ENCODE data around the gene DEF6. TPM values are rescaled to one million over a fixed set of nuclear protein-coding genes. Genes with fewer than 3 reads are reported as not detected.

The DEF6 gene
- total and polyA plus RNA-seq, 2 of the 13 experiments (the other 11 are each of a cell fraction or from before 2014, with no cell fraction given), result 5.2 to 10.0 TPM

GRCh38 chr6:35296931-35297600 is 552 bp upstream of the DEF6 start:
- H3K4me1 ChIP-seq (ENCODE audit: insufficient read depth, low read length), result peaks cover 20% of the 10 kb centered on the region
- peaks cover 3 to 4% of the 10 kb centered on the region in 2 experiments; a peak in 2 of 5 replicates for H3K36me3 ChIP-seq (replicated peaks in 1 of 2; ENCODE audit: control insufficient read depth in 1 of 2, insufficient read depth in 2 of 2, low read length in 2 of 2)
- DNase-seq (ENCODE audit: low spot score), result no peak
- WGBS (ENCODE audit: low lambda C conversion rate), result 70% methylated on average over 6 of the region's 6 CpGs
- no TSS peak for BruUV-seq (replicated peaks)
- H3K27me3 ChIP-seq (ENCODE audit: control insufficient read depth in 1 of 2, insufficient read depth in 2 of 2, low read length in 2 of 2), result no peaks in the 10 kb centered on the region
- H3K27ac ChIP-seq (ENCODE audit: extremely low read length, insufficient read depth, low read length), result no peak overlapping the region
- no peak overlapping the region for H2AFZ ChIP-seq (ENCODE audit: low read length)
- ATAC-seq, result peak; percentile 4
- H3K4me2 ChIP-seq (ENCODE audit: low read depth, low read length), result peak overlapping the region; percentile 82
- no peak for FAIRE-seq
- POLR2A ChIA-PET, result interaction anchor here (0.7 to 1.8 kb wide), 3 partner anchors 31 to 155 kb away, joined by 3 to 5 read pairs (median 4); partner anchors contain the start of gene FANCE
- in situ Hi-C loops (cut with HindIII; ENCODE audit: extremely low pct_ligation_motif_present, low pct_unique_long_range_greater_than_20kb), result loop anchor here (5.0 kb wide), 2 partner anchors 35 to 170 kb away; partner anchors contain the start of gene RPL10A
- peak overlapping the region in 1 of 3 experiments; percentile 81; a peak in 2 of 6 replicates for H3K4me3 ChIP-seq (replicated peaks in 1 of 3; ENCODE audit: insufficient read depth in 1 of 3, low read depth in 2 of 3, low read length in 3 of 3)
- no peaks in the 10 kb centered on the region for H4K20me1 ChIP-seq (ENCODE audit: insufficient read depth, low read length)
- no peaks in the 10 kb centered on the region for H3K9me3 ChIP-seq (ENCODE audit: low read length)
- H3K9ac ChIP-seq (ENCODE audit: insufficient read depth, low read depth, low read length), result peak overlapping the region; percentile 64; the same call in 1 of the 2 replicates
- TF ChIP-seq THYN1 (CRISPR knock-in tag; IDR thresholded peaks at IDR 0.05; ENCODE audit: borderline replicate concordance, low read depth) (0 out of 2 replicates have a peak, but pooled peaks have one; percentile 24), CCDC6 (CRISPR knock-in tag; IDR thresholded peaks at IDR 0.05) (no peak), MTF2 (CRISPR knock-in tag; IDR thresholded peaks at IDR 0.05; ENCODE audit: borderline replicate concordance) (no peak), ZNF558 (CRISPR knock-in tag; IDR thresholded peaks at IDR 0.05; ENCODE audit: borderline replicate concordance) (no peak), ZBTB34 (CRISPR knock-in tag; IDR thresholded peaks at IDR 0.05) (0 out of 2 replicates have a peak, but pooled peaks have one; percentile 36), ZNF670 (CRISPR knock-in tag; IDR thresholded peaks at IDR 0.05; ENCODE audit: borderline replicate concordance) (0 out of 2 replicates have a peak, but pooled peaks have one; percentile 1)
- TF ChIP-seq, protein P1, sequence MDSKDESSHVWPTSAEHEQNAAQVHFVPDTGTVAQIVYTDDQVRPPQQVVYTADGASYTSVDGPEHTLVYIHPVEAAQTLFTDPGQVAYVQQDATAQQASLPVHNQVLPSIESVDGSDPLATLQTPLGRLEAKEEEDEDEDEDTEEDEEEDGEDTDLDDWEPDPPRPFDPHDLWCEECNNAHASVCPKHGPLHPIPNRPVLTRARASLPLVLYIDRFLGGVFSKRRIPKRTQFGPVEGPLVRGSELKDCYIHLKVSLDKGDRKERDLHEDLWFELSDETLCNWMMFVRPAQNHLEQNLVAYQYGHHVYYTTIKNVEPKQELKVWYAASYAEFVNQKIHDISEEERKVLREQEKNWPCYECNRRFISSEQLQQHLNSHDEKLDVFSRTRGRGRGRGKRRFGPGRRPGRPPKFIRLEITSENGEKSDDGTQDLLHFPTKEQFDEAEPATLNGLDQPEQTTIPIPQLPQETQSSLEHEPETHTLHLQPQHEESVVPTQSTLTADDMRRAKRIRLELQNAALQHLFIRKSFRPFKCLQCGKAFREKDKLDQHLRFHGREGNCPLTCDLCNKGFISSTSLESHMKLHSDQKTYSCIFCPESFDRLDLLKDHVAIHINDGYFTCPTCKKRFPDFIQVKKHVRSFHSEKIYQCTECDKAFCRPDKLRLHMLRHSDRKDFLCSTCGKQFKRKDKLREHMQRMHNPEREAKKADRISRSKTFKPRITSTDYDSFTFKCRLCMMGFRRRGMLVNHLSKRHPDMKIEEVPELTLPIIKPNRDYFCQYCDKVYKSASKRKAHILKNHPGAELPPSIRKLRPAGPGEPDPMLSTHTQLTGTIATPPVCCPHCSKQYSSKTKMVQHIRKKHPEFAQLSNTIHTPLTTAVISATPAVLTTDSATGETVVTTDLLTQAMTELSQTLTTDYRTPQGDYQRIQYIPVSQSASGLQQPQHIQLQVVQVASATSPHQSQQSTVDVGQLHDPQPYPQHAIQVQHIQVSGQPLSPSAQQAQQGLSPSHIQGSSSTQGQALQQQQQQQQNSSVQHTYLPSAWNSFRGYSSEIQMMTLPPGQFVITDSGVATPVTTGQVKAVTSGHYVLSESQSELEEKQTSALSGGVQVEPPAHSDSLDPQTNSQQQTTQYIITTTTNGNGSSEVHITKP (CRISPR knock-in tag; IDR thresholded peaks at IDR 0.05; ENCODE audit: low read depth), result no peak
- TF ChIP-seq, protein P2, sequence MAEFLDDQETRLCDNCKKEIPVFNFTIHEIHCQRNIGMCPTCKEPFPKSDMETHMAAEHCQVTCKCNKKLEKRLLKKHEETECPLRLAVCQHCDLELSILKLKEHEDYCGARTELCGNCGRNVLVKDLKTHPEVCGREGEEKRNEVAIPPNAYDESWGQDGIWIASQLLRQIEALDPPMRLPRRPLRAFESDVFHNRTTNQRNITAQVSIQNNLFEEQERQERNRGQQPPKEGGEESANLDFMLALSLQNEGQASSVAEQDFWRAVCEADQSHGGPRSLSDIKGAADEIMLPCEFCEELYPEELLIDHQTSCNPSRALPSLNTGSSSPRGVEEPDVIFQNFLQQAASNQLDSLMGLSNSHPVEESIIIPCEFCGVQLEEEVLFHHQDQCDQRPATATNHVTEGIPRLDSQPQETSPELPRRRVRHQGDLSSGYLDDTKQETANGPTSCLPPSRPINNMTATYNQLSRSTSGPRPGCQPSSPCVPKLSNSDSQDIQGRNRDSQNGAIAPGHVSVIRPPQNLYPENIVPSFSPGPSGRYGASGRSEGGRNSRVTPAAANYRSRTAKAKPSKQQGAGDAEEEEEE (CRISPR knock-in tag; IDR thresholded peaks at IDR 0.05; ENCODE audit: borderline replicate concordance), result 0 out of 2 replicates have a peak, but pooled peaks have one; percentile 4
- TF ChIP-seq, protein P3, sequence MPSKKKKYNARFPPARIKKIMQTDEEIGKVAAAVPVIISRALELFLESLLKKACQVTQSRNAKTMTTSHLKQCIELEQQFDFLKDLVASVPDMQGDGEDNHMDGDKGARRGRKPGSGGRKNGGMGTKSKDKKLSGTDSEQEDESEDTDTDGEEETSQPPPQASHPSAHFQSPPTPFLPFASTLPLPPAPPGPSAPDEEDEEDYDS (CRISPR knock-in tag; IDR thresholded peaks at IDR 0.05), result no peak
- intact Hi-C loops (cut with micrococcal nuclease; ENCODE audit: unreplicated experiment), result loop anchor here (1.0 to 10.0 kb wide), 8 partner anchors 21 to 438 kb away; partner anchors contain the start of genes ARMC12, PPARD and RPL10A
- no peaks in the 10 kb centered on the region for H3K79me2 ChIP-seq (ENCODE audit: insufficient read depth, low read length)
- CTCF ChIA-PET (ENCODE audit: low intra/inter-chr PET ratio, low total read pairs), result interaction anchor here (0.9 to 2.8 kb wide), 7 partner anchors 30 to 230 kb away, joined by 4 to 35 read pairs (median 6); partner anchors contain the start of gene RPL10A

Measured in HepG2 (cell line).